ENCODE measurements around the gene HOXA9.

The HOXA9 gene

GRCh38 chr7:27185854-27186667 lies 20.7 kb upstream of the HOXA9 start (continued):
- no peak for TF ChIP-seq ZNF26 (tag by site-specific recombination; IDR thresholded peaks at IDR 0.05)
- TF ChIP-seq GFI1B (tag by site-specific recombination; IDR thresholded peaks at IDR 0.05): no peak
- no peak for TF ChIP-seq ZNF23 (tag by site-specific recombination; IDR thresholded peaks at IDR 0.05; ENCODE audit: borderline replicate concordance)
- TF ChIP-seq, protein P1, sequence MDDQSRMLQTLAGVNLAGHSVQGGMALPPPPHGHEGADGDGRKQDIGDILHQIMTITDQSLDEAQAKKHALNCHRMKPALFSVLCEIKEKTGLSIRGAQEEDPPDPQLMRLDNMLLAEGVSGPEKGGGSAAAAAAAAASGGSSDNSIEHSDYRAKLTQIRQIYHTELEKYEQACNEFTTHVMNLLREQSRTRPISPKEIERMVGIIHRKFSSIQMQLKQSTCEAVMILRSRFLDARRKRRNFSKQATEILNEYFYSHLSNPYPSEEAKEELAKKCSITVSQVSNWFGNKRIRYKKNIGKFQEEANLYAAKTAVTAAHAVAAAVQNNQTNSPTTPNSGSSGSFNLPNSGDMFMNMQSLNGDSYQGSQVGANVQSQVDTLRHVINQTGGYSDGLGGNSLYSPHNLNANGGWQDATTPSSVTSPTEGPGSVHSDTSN (CRISPR knock-in tag; IDR thresholded peaks at IDR 0.05): no peak
- TF ChIP-seq ZBTB7A (tag by site-specific recombination; IDR thresholded peaks at IDR 0.05; ENCODE audit: low read depth): no peak
- TF ChIP-seq ZSCAN16 (tag by site-specific recombination; IDR thresholded peaks at IDR 0.05): no peak
- no peak for TF ChIP-seq ZNF560 (tag by site-specific recombination; IDR thresholded peaks at IDR 0.05; ENCODE audit: borderline replicate concordance)
- no peak for TF ChIP-seq ZNF121 (tag by site-specific recombination; IDR thresholded peaks at IDR 0.05)
- no peak for TF ChIP-seq KLF16 (tag by site-specific recombination; IDR thresholded peaks at IDR 0.05)
- peak; percentile 74 for TF ChIP-seq ZBTB48 (tag by site-specific recombination; IDR thresholded peaks at IDR 0.05)
- no peak for TF ChIP-seq ZNF302 (tag by site-specific recombination; IDR thresholded peaks at IDR 0.05; ENCODE audit: low read depth)
- no peak for TF ChIP-seq ZNF202 (tag by site-specific recombination; IDR thresholded peaks at IDR 0.05; ENCODE audit: borderline replicate concordance)
- no peak for TF ChIP-seq FEZF1 (tag by site-specific recombination; IDR thresholded peaks at IDR 0.05)
- no peak for TF ChIP-seq HOXD13 (CRISPR knock-in tag; IDR thresholded peaks at IDR 0.05; ENCODE audit: borderline replicate concordance)
- TF ChIP-seq ZNF830 (tag by site-specific recombination; IDR thresholded peaks at IDR 0.05; ENCODE audit: low read depth): no peak
- no peak for TF ChIP-seq ZEB2 (tag by site-specific recombination; IDR thresholded peaks at IDR 0.05)
- no peak for TF ChIP-seq ZNF692 (tag by site-specific recombination; IDR thresholded peaks at IDR 0.05)
- TF ChIP-seq, protein P2, sequence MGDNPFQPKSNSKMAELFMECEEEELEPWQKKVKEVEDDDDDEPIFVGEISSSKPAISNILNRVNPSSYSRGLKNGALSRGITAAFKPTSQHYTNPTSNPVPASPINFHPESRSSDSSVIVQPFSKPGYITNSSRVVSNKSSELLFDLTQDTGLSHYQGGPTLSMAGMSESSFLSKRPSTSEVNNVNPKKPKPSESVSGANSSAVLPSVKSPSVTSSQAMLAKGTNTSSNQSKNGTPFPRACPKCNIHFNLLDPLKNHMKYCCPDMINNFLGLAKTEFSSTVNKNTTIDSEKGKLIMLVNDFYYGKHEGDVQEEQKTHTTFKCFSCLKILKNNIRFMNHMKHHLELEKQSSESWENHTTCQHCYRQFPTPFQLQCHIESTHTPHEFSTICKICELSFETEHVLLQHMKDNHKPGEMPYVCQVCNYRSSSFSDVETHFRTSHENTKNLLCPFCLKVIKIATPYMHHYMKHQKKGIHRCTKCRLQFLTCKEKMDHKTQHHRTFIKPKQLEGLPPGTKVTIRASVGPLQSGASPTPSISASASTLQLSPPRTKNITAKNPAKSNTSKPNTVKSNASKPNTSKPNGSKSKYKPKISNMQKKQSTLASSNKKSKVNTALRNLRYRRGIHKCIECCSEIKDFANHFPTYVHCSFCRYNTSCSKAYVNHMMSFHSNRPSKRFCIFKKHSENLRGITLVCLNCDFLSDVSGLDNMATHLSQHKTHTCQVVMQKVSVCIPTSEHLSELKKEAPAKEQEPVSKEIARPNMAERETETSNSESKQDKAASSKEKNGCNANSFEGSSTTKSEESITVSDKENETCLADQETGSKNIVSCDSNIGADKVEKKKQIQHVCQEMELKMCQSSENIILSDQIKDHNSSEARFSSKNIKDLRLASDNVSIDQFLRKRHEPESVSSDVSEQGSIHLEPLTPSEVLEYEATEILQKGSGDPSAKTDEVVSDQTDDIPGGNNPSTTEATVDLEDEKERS (tag by site-specific recombination; IDR thresholded peaks at IDR 0.05): no peak
- no peak for TF ChIP-seq ZNF433 (tag by site-specific recombination; IDR thresholded peaks at IDR 0.05; ENCODE audit: low read depth)
- TF ChIP-seq, protein P3, sequence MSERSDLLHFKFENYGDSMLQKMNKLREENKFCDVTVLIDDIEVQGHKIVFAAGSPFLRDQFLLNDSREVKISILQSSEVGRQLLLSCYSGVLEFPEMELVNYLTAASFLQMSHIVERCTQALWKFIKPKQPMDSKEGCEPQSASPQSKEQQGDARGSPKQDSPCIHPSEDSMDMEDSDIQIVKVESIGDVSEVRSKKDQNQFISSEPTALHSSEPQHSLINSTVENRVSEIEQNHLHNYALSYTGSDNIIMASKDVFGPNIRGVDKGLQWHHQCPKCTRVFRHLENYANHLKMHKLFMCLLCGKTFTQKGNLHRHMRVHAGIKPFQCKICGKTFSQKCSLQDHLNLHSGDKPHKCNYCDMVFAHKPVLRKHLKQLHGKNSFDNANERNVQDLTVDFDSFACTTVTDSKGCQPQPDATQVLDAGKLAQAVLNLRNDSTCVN (tag by site-specific recombination; optimal IDR thresholded peaks at IDR 0.05): no peak
- TF ChIP-seq ZNF549 (tag by site-specific recombination; IDR thresholded peaks at IDR 0.05): no peak
- no peak for TF ChIP-seq SALL2 (tag by site-specific recombination; IDR thresholded peaks at IDR 0.05; ENCODE audit: borderline replicate concordance)
- peak; percentile 43; the same call in 1 of the 2 replicates for TF ChIP-seq ZIC2 (tag by site-specific recombination; IDR thresholded peaks at IDR 0.05)
- TF ChIP-seq SP3 (tag by site-specific recombination; IDR thresholded peaks at IDR 0.05): no peak
- no peak for TF ChIP-seq KLF7 (tag by site-specific recombination; IDR thresholded peaks at IDR 0.05; ENCODE audit: borderline replicate concordance)
- TF ChIP-seq SP7 (tag by site-specific recombination; IDR thresholded peaks at IDR 0.05): no peak
- TF ChIP-seq, protein P4, sequence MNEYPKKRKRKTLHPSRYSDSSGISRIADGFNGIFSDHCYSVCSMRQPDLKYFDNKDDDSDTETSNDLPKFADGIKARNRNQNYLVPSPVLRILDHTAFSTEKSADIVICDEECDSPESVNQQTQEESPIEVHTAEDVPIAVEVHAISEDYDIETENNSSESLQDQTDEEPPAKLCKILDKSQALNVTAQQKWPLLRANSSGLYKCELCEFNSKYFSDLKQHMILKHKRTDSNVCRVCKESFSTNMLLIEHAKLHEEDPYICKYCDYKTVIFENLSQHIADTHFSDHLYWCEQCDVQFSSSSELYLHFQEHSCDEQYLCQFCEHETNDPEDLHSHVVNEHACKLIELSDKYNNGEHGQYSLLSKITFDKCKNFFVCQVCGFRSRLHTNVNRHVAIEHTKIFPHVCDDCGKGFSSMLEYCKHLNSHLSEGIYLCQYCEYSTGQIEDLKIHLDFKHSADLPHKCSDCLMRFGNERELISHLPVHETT (tag by site-specific recombination; IDR thresholded peaks at IDR 0.05): no peak
- no peak for TF ChIP-seq ZNF621 (tag by site-specific recombination; IDR thresholded peaks at IDR 0.05)
- TF ChIP-seq ZNF664 (tag by site-specific recombination; IDR thresholded peaks at IDR 0.05): no peak
- peak; percentile 16 for TF ChIP-seq ZNF2 (tag by site-specific recombination; IDR thresholded peaks at IDR 0.05)
- peak; percentile 42; the same call in 1 of the 2 replicates for TF ChIP-seq IKZF3 (tag by site-specific recombination; IDR thresholded peaks at IDR 0.05)
